H1 (cell line): ENCODE measurements around the gene PHYH. TPM values are rescaled to one million over a fixed set of nuclear protein-coding genes. Genes with fewer than 3 reads are reported as not detected.

ENCODE experiments used
- CTCF ChIA-PET: fragments of 300-600 bp; sonication (Branson Sonifier 250); formaldehyde crosslinking; loops from one replicate; lab custom pipeline; 2021; ENCODE audit not compliant: partially characterized antibody; lab: Charles Lee
- POLR2A ChIA-PET: fragments of 300-600 bp; sonication (Branson Sonifier 250); formaldehyde crosslinking; loops from one replicate; lab custom pipeline; 2021; ENCODE audit warnings: inconsistent platforms; ENCODE audit not compliant: partially characterized antibody; lab: Charles Lee
- DNase-seq, 2 experiments: peaks; one replicate each; pipeline versions ENCODE4 v3.0.0 to v3.0.0-alpha.2; 2010 to 2022; ENCODE audit warnings: low spot score in 2 of 2, low read depth in 1 of 2, mixed read lengths in 1 of 2
- FAIRE-seq: peaks from 2 replicates; lab custom pipeline; 2011; peaks lifted over from hg19 to GRCh38; lab: Jason Lieb, UNC
- H2AFZ ChIP-seq: 2 replicates; pipeline ENCODE4 v1.8.1; 2012; ENCODE audit warnings: low read length, inconsistent platforms
- H2AK5ac ChIP-seq: 2 replicates; pipeline ENCODE4 v1.6.1; 2013; ENCODE audit warnings: low read depth, low read length
- H2BK120ac ChIP-seq: replicated peaks from 2 replicates; pipeline ENCODE3; 2013; ENCODE audit warnings: low read depth, low read length, inconsistent platforms
- H2BK12ac ChIP-seq: 2 replicates; pipeline ENCODE4 v1.6.1; 2013; ENCODE audit warnings: low read depth, low read length
- H2BK15ac ChIP-seq: 2 replicates; pipeline ENCODE4 v1.6.1; 2013; ENCODE audit warnings: low read length
- H2BK20ac ChIP-seq: 2 replicates; pipeline ENCODE4 v1.6.1; 2013; ENCODE audit warnings: low read length
- H2BK5ac ChIP-seq: 2 replicates; pipeline ENCODE4 v1.6.1; 2013; ENCODE audit warnings: low read depth, low read length
- H3K14ac ChIP-seq: 2 replicates; pipeline ENCODE4 v1.6.1; 2013; ENCODE audit warnings: inconsistent platforms; ENCODE audit not compliant: insufficient read length
- H3K18ac ChIP-seq: 2 replicates; pipeline ENCODE4 v1.6.1; 2013; ENCODE audit warnings: low read length; ENCODE audit errors: extremely low read depth
- H3K23ac ChIP-seq: 2 replicates; pipeline ENCODE4 v1.6.1; 2013; ENCODE audit warnings: inconsistent platforms; ENCODE audit not compliant: insufficient read length
- H3K23me2 ChIP-seq: 2 replicates; pipeline ENCODE4 v1.6.1; 2013; ENCODE audit warnings: low read depth, low read length
- H3K27ac ChIP-seq: 2 replicates; pipeline ENCODE4 v1.6.1; 2011; ENCODE audit warnings: low read depth, low read length, inconsistent platforms
- H3K27me3 ChIP-seq, 4 experiments: replicated peaks in 1 of 4; 1 replicate in 1 of 4; 2 replicates in 3 of 4; pipeline versions ENCODE4 v1.6.1 to v1.8.1; 2011 to 2013; ENCODE audit warnings: low read length in 3 of 4, mild to moderate bottlenecking in 3 of 4, inconsistent platforms in 2 of 4, mixed read lengths in 2 of 4, moderate library complexity in 1 of 4; ENCODE audit not compliant: control insufficient read depth in 3 of 4, insufficient read depth in 3 of 4; ENCODE audit errors: extremely low read depth in 1 of 4
- H3K36me3 ChIP-seq, 4 experiments: 2 replicates each; pipeline versions ENCODE4 v1.6.1 to v1.8.1; 2011 to 2013; ENCODE audit warnings: mild to moderate bottlenecking in 4 of 4, low read length in 3 of 4, moderate library complexity in 2 of 4, control low read depth in 1 of 4, inconsistent platforms in 1 of 4; ENCODE audit not compliant: insufficient read depth in 4 of 4, control insufficient read depth in 2 of 4
- H3K4ac ChIP-seq: replicated peaks from 2 replicates; pipeline ENCODE3; 2013; ENCODE audit warnings: low read length, low read depth, mixed read lengths, inconsistent platforms; ENCODE audit not compliant: insufficient read length
- H3K4me1 ChIP-seq, 4 experiments: replicated peaks in 1 of 4; 1 replicate in 1 of 4; 2 replicates in 3 of 4; pipeline versions ENCODE4 v1.6.1 to v1.8.1; 2011 to 2013; ENCODE audit warnings: low read length in 3 of 4, inconsistent platforms in 2 of 4, mixed read lengths in 1 of 4; ENCODE audit not compliant: insufficient read depth in 4 of 4, control insufficient read depth in 3 of 4
- H3K4me2 ChIP-seq, 2 experiments: 2 replicates each; pipeline versions ENCODE4 v1.6.1 to v1.8.1; 2011 to 2013; ENCODE audit warnings: low read depth in 2 of 2, low read length in 2 of 2, control low read depth in 1 of 2, inconsistent platforms in 1 of 2, mild to moderate bottlenecking in 1 of 2; ENCODE audit not compliant: insufficient read depth in 1 of 2
- H3K4me3 ChIP-seq, 4 experiments: fragments of 200-600, 300-600 bp in 1 of 4; sonication (generic), shearing (Covaris generic), sonication (Bioruptor Twin) in 1 of 4; 2 replicates each; pipeline versions ENCODE4 v1.5.1 to v1.8.1; 2011 to 2016; ENCODE audit warnings: low read length in 4 of 4, low read depth in 3 of 4, control low read depth in 2 of 4, inconsistent platforms in 2 of 4, mild to moderate bottlenecking in 2 of 4, mixed read lengths in 1 of 4, moderate library complexity in 1 of 4; ENCODE audit not compliant: insufficient read depth in 2 of 4; ENCODE audit errors: extremely low read depth in 1 of 4
- H3K56ac ChIP-seq: replicated peaks from 2 replicates; pipeline ENCODE3; 2013; ENCODE audit warnings: low read depth, mild to moderate bottlenecking, mixed read lengths, low read length, inconsistent platforms; ENCODE audit not compliant: insufficient read length
- H3K79me1 ChIP-seq: 2 replicates; pipeline ENCODE4 v1.6.1; 2013; ENCODE audit warnings: low read depth, low read length, control low read depth
- H3K79me2 ChIP-seq, 2 experiments: 2 replicates each; pipeline versions ENCODE4 v1.6.1 to v1.8.1; 2012 to 2013; ENCODE audit warnings: low read length in 2 of 2, mild to moderate bottlenecking in 2 of 2, inconsistent platforms in 1 of 2; ENCODE audit not compliant: insufficient read depth in 2 of 2, control insufficient read depth in 1 of 2
- H3K9ac ChIP-seq, 4 experiments: replicated peaks in 1 of 4; 1 replicate in 1 of 4; 2 replicates in 3 of 4; pipeline versions ENCODE4 v1.6.1 to v1.8.1; 2011 to 2013; ENCODE audit warnings: low read depth in 3 of 4, low read length in 3 of 4, control low read depth in 2 of 4, mild to moderate bottlenecking in 2 of 4, moderate library complexity in 2 of 4, inconsistent platforms in 1 of 4; ENCODE audit errors: extremely low read depth in 1 of 4
- H3K9me3 ChIP-seq, 2 experiments: 2 replicates each; pipeline versions ENCODE4 v1.6.1 to v1.8.1; 2012 to 2013; ENCODE audit warnings: mild to moderate bottlenecking in 2 of 2, moderate library complexity in 2 of 2, control low read depth in 1 of 2, inconsistent platforms in 1 of 2, low read depth in 1 of 2, low read length in 1 of 2, mixed read lengths in 1 of 2; ENCODE audit not compliant: insufficient read depth in 2 of 2
- H4K20me1 ChIP-seq, 2 experiments: replicated peaks in 1 of 2; 2 replicates each; pipeline versions ENCODE3 to v1.8.1; 2011 to 2013; ENCODE audit warnings: inconsistent platforms in 2 of 2, low read length in 2 of 2, mild to moderate bottlenecking in 1 of 2; ENCODE audit not compliant: insufficient read depth in 2 of 2, control insufficient read depth in 1 of 2
- H4K5ac ChIP-seq: 2 replicates; pipeline ENCODE4 v1.6.1; 2013; ENCODE audit warnings: low read length, low read depth, mixed read lengths, inconsistent platforms; ENCODE audit not compliant: insufficient read length
- H4K8ac ChIP-seq: 2 replicates; pipeline ENCODE4 v1.8.0; 2013; ENCODE audit warnings: mild to moderate bottlenecking, moderate library complexity, low read length, inconsistent platforms; ENCODE audit not compliant: insufficient read depth; ENCODE audit errors: extremely low read depth
- H4K91ac ChIP-seq: replicated peaks from 2 replicates; pipeline ENCODE3; 2013; ENCODE audit warnings: low read length, mixed read lengths, inconsistent platforms; ENCODE audit not compliant: insufficient read length
- ATF3 ChIP-seq: IDR thresholded peaks from 2 replicates; pipeline ENCODE4 v1.6.1; 2011; ENCODE audit warnings: low read depth, mild to moderate bottlenecking, low read length; ENCODE audit not compliant: insufficient read depth
- BACH1 ChIP-seq: IDR thresholded peaks from 2 replicates; pipeline ENCODE4 v1.6.1; 2012; ENCODE audit warnings: low read length, improper control_type of control experiment
- CHD1 ChIP-seq: IDR thresholded peaks from 2 replicates; pipeline ENCODE4 v1.6.1; 2012; ENCODE audit warnings: low read depth, low read length, improper control_type of control experiment
- EP300 ChIP-seq, 2 experiments: IDR thresholded peaks; 1 replicate in 1 of 2; 2 replicates in 1 of 2; pipeline ENCODE4 v1.6.1; 2011 to 2012; ENCODE audit warnings: low read depth in 2 of 2, low read length in 2 of 2, mild to moderate bottlenecking in 2 of 2, borderline replicate concordance in 1 of 2, inconsistent platforms in 1 of 2, moderate library complexity in 1 of 2
- FOSL1 ChIP-seq: IDR thresholded peaks from 2 replicates; pipeline ENCODE4 v1.6.1; 2011; ENCODE audit warnings: mild to moderate bottlenecking, low read depth, low read length, moderate library complexity; ENCODE audit not compliant: insufficient read depth
- GTF2F1 ChIP-seq: IDR thresholded peaks from 2 replicates; pipeline ENCODE4 v1.6.1; 2012; ENCODE audit warnings: low read depth, low read length, improper control_type of control experiment, borderline replicate concordance
- MAX ChIP-seq: IDR thresholded peaks from 2 replicates; pipeline ENCODE4 v1.6.1; 2012; ENCODE audit warnings: inconsistent platforms
- POLR2AphosphoS5 ChIP-seq: IDR thresholded peaks from 2 replicates; pipeline ENCODE4 v1.6.1; 2011; ENCODE audit warnings: low read depth, low read length
- SRF ChIP-seq: IDR thresholded peaks from 2 replicates; pipeline ENCODE4 v1.6.1; 2011; ENCODE audit warnings: mild to moderate bottlenecking, low read depth, low read length, moderate library complexity
- TAF7 ChIP-seq: optimal IDR thresholded peaks from 2 replicates; pipeline ENCODE3; 2011; ENCODE audit warnings: low read depth, mild to moderate bottlenecking, inconsistent platforms, low read length, moderate library complexity, borderline replicate concordance
- TBP ChIP-seq: IDR thresholded peaks from 2 replicates; pipeline ENCODE4 v1.6.1; 2011; ENCODE audit warnings: low read depth, low read length, improper control_type of control experiment
- YY1 ChIP-seq: IDR thresholded peaks from 2 replicates; pipeline ENCODE4 v1.6.1; 2011; ENCODE audit warnings: low read depth, mild to moderate bottlenecking, low read length
- WGBS, 2 experiments: shearing (Covaris generic) in 1 of 2; methylation state at CpG; one replicate each; pipeline versions ENCODE4 v1.1.6 to v1.1.7; 2013 to 2015; ENCODE audit warnings: low lambda C conversion rate in 2 of 2, mixed read lengths in 2 of 2, inconsistent platforms in 1 of 2, low coverage in 1 of 2, missing lambda C conversion rate in 1 of 2; ENCODE audit not compliant: insufficient replicate concordance in 2 of 2, insufficient coverage in 1 of 2, insufficient read length in 1 of 2; ENCODE audit errors: extremely low coverage in 1 of 2, missing lambda C conversion rate in 1 of 2; 5-methylcytosine and 5-hydroxymethylcytosine counted together
- polyA plus RNA-seq, 7 experiments: library from polyadenylated mRNA; depleted of rRNA in 3 of 7; stranded (reverse) in 5 of 7; unstranded in 2 of 7; fragments of >200 nt in 5 of 7; fragments of 200-250 nt in 2 of 7; gene quantifications; 1 replicate in 5 of 7; 2 replicates in 1 of 7; 4 replicates in 1 of 7; pipeline versions ENCODE4 v1.2.1 to v1.2.3, GENCODE V29; 2011 to 2013; ENCODE audit warnings: missing spikeins in 2 of 7, mixed read lengths in 2 of 7
- total RNA-seq: library from RNA; stranded (reverse); fragmentation: NEBNext Ultra II Directional; extraction: Animal tissue kit (Norgen Biotek cat#: 25700); gene quantifications from 2 replicates; pipeline ENCODE4 v1.2.1, GENCODE V29; 2021

The PHYH gene
- total and polyA plus RNA-seq, 2 of the 8 experiments (the other 6 are each of a cell fraction or from before 2014, with no cell fraction given): 22.0 to 22.7 TPM

- POLR2A ChIA-PET: interaction anchor here (1.1 kb wide), 1 partner anchor 53 kb away, joined by 3 read pairs; no protein-coding TSS in a partner anchor
- no peak for DNase-seq
- FAIRE-seq: no peak
- TF ChIP-seq FOSL1 (no peak), MAX (no peak), EP300 (IDR thresholded peaks at IDR 0.05; ENCODE audit: borderline replicate concordance in 1 of 2, low read depth in 2 of 2, low read length in 2 of 2) (no peak), GTF2F1 (no peak), YY1 (no peak), CHD1 (no peak), TBP (no peak), TAF7 (no peak), SRF (no peak), BACH1 (no peak), ATF3 (no peak), POLR2AphosphoS5 (no peak)
Observed at GRCh38 chr10:13296476-13296875, 3.4 kb downstream of the PHYH start.

More at GRCh38 chr10:13296476-13296875, 3.4 kb downstream of the PHYH start:
- H3K79me1 ChIP-seq: no peaks in the 10 kb centered on the region
- CTCF ChIA-PET: interaction anchor here (0.9 to 1.4 kb wide), 3 partner anchors 24 to 90 kb away, joined by 3 read pairs; no protein-coding TSS in a partner anchor
- no peaks in the 10 kb centered on the region; a peak in 2 of 7 replicates for H3K27me3 ChIP-seq
- H3K23me2 ChIP-seq: no peaks in the 10 kb centered on the region; the same call in 1 of the 2 replicates
- H4K5ac ChIP-seq: no peak overlapping the region
- no peak overlapping the region for H3K56ac ChIP-seq
- no peak overlapping the region for H2AFZ ChIP-seq
- H3K18ac ChIP-seq: no peak overlapping the region
- H3K27ac ChIP-seq: no peak overlapping the region
- H2BK5ac ChIP-seq: no peak overlapping the region
- H2BK15ac ChIP-seq: no peak overlapping the region
- no peak overlapping the region for H2AK5ac ChIP-seq
- no peak overlapping the region for H2BK12ac ChIP-seq
- H3K14ac ChIP-seq: no peak overlapping the region
- H3K4ac ChIP-seq: no peak overlapping the region
- H3K4me3 ChIP-seq: no peak overlapping the region
- H2BK120ac ChIP-seq: no peak overlapping the region
- no peak overlapping the region for H3K23ac ChIP-seq
- no peak overlapping the region for H4K8ac ChIP-seq
- peaks cover 0 to 7% (median 1%) of the 10 kb centered on the region in 4 experiments; a peak in 2 of 8 replicates for H3K36me3 ChIP-seq
- no peak overlapping the region for H3K4me2 ChIP-seq
- 91% methylated on average over 10 of the region's 10 CpGs; no CpG with 5 or more reads in 1 of the 2 experiments for WGBS, 2 experiments
- H3K9ac ChIP-seq: no peak overlapping the region
- H2BK20ac ChIP-seq: no peak overlapping the region
- H3K79me2 ChIP-seq: no peaks in the 10 kb centered on the region
- no peaks in the 10 kb centered on the region for H4K20me1 ChIP-seq
- no peaks in the 10 kb centered on the region for H3K9me3 ChIP-seq
- no peak overlapping the region for H4K91ac ChIP-seq
- peaks cover 0 to 6% (median 4%) of the 10 kb centered on the region in 4 experiments; a peak in 5 of 7 replicates for H3K4me1 ChIP-seq
